Vagina (tissue), 2 donors: ENCODE measurements around the gene SEC14L5. TPM values are rescaled to one million over a fixed set of nuclear protein-coding genes. Genes with fewer than 3 reads are reported as not detected.

ENCODE experiments used
- DNase-seq, 2 donors: peaks; one replicate each; pipeline ENCODE4 v3.0.0-alpha.2; 2017; ENCODE audit errors: extremely low spot score in 2 of 2
- H3K27ac ChIP-seq: fragments of 200-600 bp; sonication (generic); one replicate; pipeline ENCODE4 v1.5.1; 2019
- H3K27me3 ChIP-seq: fragments of 200-600 bp; sonication (generic); one replicate; pipeline ENCODE4 v1.5.1; 2019
- H3K36me3 ChIP-seq, 2 donors: fragments of 200-600 bp; sonication (generic); one replicate each; pipeline ENCODE4 v1.5.1; 2017 to 2019
- H3K4me1 ChIP-seq: fragments of 200-600 bp; sonication (generic); one replicate; pipeline ENCODE4 v1.5.1; 2019
- H3K4me3 ChIP-seq, 2 donors: fragments of 200-600 bp; sonication (generic); 1 replicate in 1 of 2; 2 replicates in 1 of 2; pipeline ENCODE4 v1.5.1; 2016 to 2019
- H3K9me3 ChIP-seq: fragments of 200-600 bp; sonication (generic); one replicate; pipeline ENCODE4 v1.5.1; 2019
- CTCF ChIP-seq, 3 experiments: fragments of 450-650 bp in 2 of 3; fragments of 200-600 bp in 1 of 3; sonication (generic) in 1 of 3; IDR thresholded peaks; one replicate each; pipeline ENCODE4 v1.5.1; 2017 to 2019; ENCODE audit warnings: antibody characterized with exemption in 3 of 3, mild to moderate bottlenecking in 2 of 3, moderate library complexity in 2 of 3
- POLR2A ChIP-seq, 2 donors: fragments of 450-650 bp; IDR thresholded peaks; one replicate each; pipeline ENCODE4 v1.6.1; 2017; ENCODE audit warnings: antibody characterized with exemption in 2 of 2, mild to moderate bottlenecking in 2 of 2, moderate library complexity in 2 of 2
- POLR2AphosphoS5 ChIP-seq, 2 donors: sonication (generic); formaldehyde crosslinking; IDR thresholded peaks; one replicate each; pipeline ENCODE4 v1.9.0; 2017; ENCODE audit warnings: antibody characterized with exemption in 2 of 2, mild to moderate bottlenecking in 2 of 2, low read depth in 1 of 2; ENCODE audit not compliant: insufficient read depth in 1 of 2
- intact Hi-C: fragments of 100-400 bp; cut with DNase I; formaldehyde crosslinking; loops from one replicate; pipeline ENCODE4 v1.15.1; 2023
- total RNA-seq: library from RNA; depleted of rRNA; stranded (reverse); fragments of >200 nt; gene quantifications from one replicate; pipeline ENCODE4 v1.2.3, GENCODE V29; 2016

The SEC14L5 gene
- total RNA-seq, 1 donor from 2014 or later, result 0.49 TPM

- intact Hi-C loops, result no loop called here
Observed at GRCh38 chr16:5004311-5004710, 46.2 kb downstream of the SEC14L5 start.

GRCh38 chr16:5005916-5006315, 47.8 kb downstream of the SEC14L5 start:
- no peaks in the 10 kb centered on the region for H3K36me3 ChIP-seq
- intact Hi-C loops, result no loop called here
- no peaks in the 10 kb centered on the region for H3K4me1 ChIP-seq
- no peak overlapping the region for H3K4me3 ChIP-seq
- H3K9me3 ChIP-seq, result no peaks in the 10 kb centered on the region
- H3K27me3 ChIP-seq, result no peaks in the 10 kb centered on the region
- no peak for DNase-seq
- TF ChIP-seq CTCF (IDR thresholded peaks at IDR 0.05), result no peak
- H3K27ac ChIP-seq, result no peak overlapping the region

More at GRCh38 chr16:5004311-5004710, 46.2 kb downstream of the SEC14L5 start:
- Histone ChIP-seq H3K36me3 (no peaks in the 10 kb centered on the region), H3K9me3 (no peaks in the 10 kb centered on the region), H3K27ac (no peak overlapping the region), H3K4me1 (no peaks in the 10 kb centered on the region), H3K4me3 (no peak overlapping the region), H3K27me3 (no peaks in the 10 kb centered on the region)
- TF ChIP-seq POLR2A (IDR thresholded peaks at IDR 0.05) (no peak), CTCF (IDR thresholded peaks at IDR 0.05) (no peak), POLR2AphosphoS5 (IDR thresholded peaks at IDR 0.05; ENCODE audit: insufficient read depth in 1 of 2, low read depth in 1 of 2) (no peak)
- no peak for DNase-seq

- Histone ChIP-seq H3K27ac (no peak overlapping the region), H3K36me3 (no peaks in the 10 kb centered on the region), H3K27me3 (no peaks in the 10 kb centered on the region), H3K9me3 (no peaks in the 10 kb centered on the region), H3K4me3 (no peak overlapping the region), H3K4me1 (no peaks in the 10 kb centered on the region)
- no peak for DNase-seq
- intact Hi-C loops, result no loop called here
- no peak for TF ChIP-seq CTCF (IDR thresholded peaks at IDR 0.05)
- no peak for TF ChIP-seq POLR2AphosphoS5 (IDR thresholded peaks at IDR 0.05; ENCODE audit: insufficient read depth in 1 of 2, low read depth in 1 of 2)
- TF ChIP-seq POLR2A (IDR thresholded peaks at IDR 0.05), result no peak
Observed at GRCh38 chr16:5006348-5007193, 48.4 kb downstream of the SEC14L5 start.

- H3K27me3 ChIP-seq, result no peaks in the 10 kb centered on the region
- DNase-seq, result no peak
- no peaks in the 10 kb centered on the region for H3K4me1 ChIP-seq
- no peak overlapping the region for H3K27ac ChIP-seq
- no peaks in the 10 kb centered on the region for H3K36me3 ChIP-seq
- H3K9me3 ChIP-seq, result no peaks in the 10 kb centered on the region
- intact Hi-C loops, result no loop called here
- no peak overlapping the region for H3K4me3 ChIP-seq
- TF ChIP-seq POLR2AphosphoS5 (IDR thresholded peaks at IDR 0.05; ENCODE audit: insufficient read depth in 1 of 2, low read depth in 1 of 2), result no peak
Observed at GRCh38 chr16:5007256-5007655, 49.1 kb downstream of the SEC14L5 start.

- no peak for DNase-seq
- TF ChIP-seq POLR2A (IDR thresholded peaks at IDR 0.05) (no peak), POLR2AphosphoS5 (IDR thresholded peaks at IDR 0.05; ENCODE audit: insufficient read depth in 1 of 2, low read depth in 1 of 2) (no peak), CTCF (IDR thresholded peaks at IDR 0.05) (no peak)
- no peak overlapping the region for H3K27ac ChIP-seq
- no peaks in the 10 kb centered on the region for H3K4me1 ChIP-seq
- intact Hi-C loops, result no loop called here
- H3K4me3 ChIP-seq, result no peak overlapping the region
- H3K27me3 ChIP-seq, result no peaks in the 10 kb centered on the region
- H3K9me3 ChIP-seq, result no peaks in the 10 kb centered on the region
- no peaks in the 10 kb centered on the region for H3K36me3 ChIP-seq
Observed at GRCh38 chr16:5008311-5008731, 50.2 kb downstream of the SEC14L5 start.
